ENCODE results near the gene STIP1. TPM values are rescaled to one million over a fixed set of nuclear protein-coding genes. Genes with fewer than 3 reads are reported as not detected.

Gene STIP1
- total RNA-seq, 1 experiment from 2014 or later = 338 TPM

DNA sequence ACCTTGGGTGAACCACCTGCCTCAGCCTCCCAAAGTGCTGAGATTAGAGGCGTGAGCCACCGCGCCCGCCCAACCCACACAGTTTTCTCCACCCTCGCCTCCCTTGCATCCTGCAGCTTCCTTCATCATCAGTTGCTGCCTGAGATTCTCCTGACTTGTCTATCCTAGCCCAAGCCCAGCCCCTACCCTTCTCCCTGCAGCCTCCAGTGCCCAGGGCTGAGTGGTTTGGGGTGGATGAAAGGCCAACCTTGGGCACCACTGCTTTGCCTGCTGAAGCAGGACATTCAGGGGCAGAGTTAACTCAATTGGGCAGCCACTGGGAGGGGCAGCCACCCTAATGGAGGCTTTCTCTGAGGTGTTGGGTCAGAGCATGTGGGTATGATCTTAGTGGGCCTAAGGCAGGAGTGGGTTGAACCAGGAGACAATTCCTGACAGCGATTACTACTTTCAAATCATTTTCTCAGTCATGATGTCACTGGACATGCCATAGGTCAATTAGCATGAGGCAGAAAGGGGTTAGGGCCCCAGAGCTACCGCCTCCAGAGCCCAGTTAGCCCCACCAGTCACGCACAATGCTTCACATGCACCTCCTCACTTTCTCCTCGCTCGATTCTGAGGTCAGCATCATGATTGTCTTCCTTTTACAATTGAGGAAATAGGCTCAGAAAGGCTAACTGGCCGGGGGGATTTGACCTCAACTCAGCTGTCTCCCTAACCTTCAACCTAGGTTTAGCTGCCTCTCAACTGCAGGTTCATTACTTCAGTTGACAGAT lies 53.9 kb downstream of the STIP1 start:
- Mint-ChIP-seq H3K36me3 (ENCODE audit: insufficient read depth in 1 of 3, low read depth in 3 of 3) (peaks cover 13 to 44% (median 26%) of the 10 kb centered on the region in 3 experiments), H3K4me3 (peak overlapping the region; percentile 85 to 93), H3K4me1 (peaks cover 28 to 30% of the 10 kb centered on the region in 2 experiments), H3K27me3 (ENCODE audit: low read depth) (no peaks in the 10 kb centered on the region), H3K9me3 (no peaks in the 10 kb centered on the region), H3K27ac (peak overlapping the region; percentile 99; a peak in 6 of 7 replicates)
- Histone ChIP-seq H3K9me3 (ENCODE audit: control insufficient read depth, low read depth, low read length) (no peaks in the 10 kb centered on the region), H3K56ac (ENCODE audit: insufficient read length, low read depth, low read length) (no peak overlapping the region), H3K79me2 (ENCODE audit: insufficient read depth, low read length) (peaks cover 2% of the 10 kb centered on the region; the same call in 1 of the 2 replicates), H3K4me1 (ENCODE audit: insufficient read depth, low read length) (no peaks in the 10 kb centered on the region), H2BK20ac (ENCODE audit: low read depth, low read length, poor library complexity, severe bottlenecking) (no peak overlapping the region), H4K20me1 (ENCODE audit: control insufficient read depth, insufficient read depth, insufficient read length) (no peaks in the 10 kb centered on the region), H4K91ac (ENCODE audit: insufficient read length, low read depth, low read length) (no peak overlapping the region), H3K23ac (ENCODE audit: insufficient read length, low read depth, low read length) (no peak overlapping the region), H2BK15ac (ENCODE audit: low read depth, low read length) (no peak overlapping the region), H4K5ac (ENCODE audit: insufficient read length, low read depth, low read length) (no peak overlapping the region), H3K23me2 (ENCODE audit: insufficient read length, low read depth, low read length, poor library complexity, severe bottlenecking) (peaks cover 10% of the 10 kb centered on the region), H3K27ac (ENCODE audit: insufficient read length, low read depth, low read length) (no peak overlapping the region), H3K4me2 (ENCODE audit: insufficient read depth, insufficient read length, low read length) (peak overlapping the region; percentile 63), H2AFZ (ENCODE audit: low read length) (no peak overlapping the region), H2BK12ac (ENCODE audit: insufficient read length, low read depth, low read length) (no peak overlapping the region), H3K79me1 (ENCODE audit: insufficient read depth, low read depth, low read length, poor library complexity, severe bottlenecking) (no peaks in the 10 kb centered on the region), H3K18ac (ENCODE audit: insufficient read length, low read depth, low read length) (no peak overlapping the region), H3K9ac (ENCODE audit: extremely low read depth, insufficient read length, low read length) (peak overlapping the region; percentile 3), H3K27me3 (ENCODE audit: insufficient read depth, low read length) (no peaks in the 10 kb centered on the region), H4K8ac (replicated peaks; ENCODE audit: insufficient read length, low read depth, low read length) (no peak overlapping the region), H2BK5ac (ENCODE audit: insufficient read length, low read length) (no peak overlapping the region), H3K4ac (ENCODE audit: low read depth, low read length) (no peak overlapping the region), H2AK5ac (ENCODE audit: insufficient read length, low read length) (no peak overlapping the region), H2BK120ac (ENCODE audit: low read depth, low read length, poor library complexity, severe bottlenecking) (no peak overlapping the region), H3T11ph (ENCODE audit: low read length) (no peak overlapping the region), H3K14ac (ENCODE audit: insufficient read depth, low read length) (peak overlapping the region; percentile 26; the same call in 1 of the 2 replicates)
- DNase-seq = no peak
- TF ChIP-seq CTCF (conservative IDR thresholded peaks at IDR 0.05) = no peak
- no CpG with 5 or more reads among the region's 11 CpGs for WGBS (ENCODE audit: extremely low coverage, insufficient read length, low lambda C conversion rate)

Measured in H9 (cell line).